ENCODE results near the gene PDE4B.
"Not testable (repeated sequence)": the region's sequence is repeated elsewhere in the genome, so short reads cannot be mapped to it uniquely, and the experiment has no call there.

Gene PDE4B

GRCh38 chr1:66048011-66048410 is 255.3 kb downstream of the PDE4B start:
- DNase-seq, result no peak

GRCh38 chr1:66050123-66050522 is 257.4 kb downstream of the PDE4B start:
- DNase-seq, result peak in 11 of 58 donors; percentile 1 to 49 (median 7)

- DNase-seq, result no peak
Measured at GRCh38 chr1:66050633-66051032, 257.9 kb downstream of the PDE4B start.

GRCh38 chr1:66055092-66055491 is 262.4 kb downstream of the PDE4B start:
- no peak for DNase-seq

GRCh38 chr1:66057448-66057847 is 264.8 kb downstream of the PDE4B start:
- not testable (repeated sequence) for DNase-seq

- no peak for DNase-seq
Measured at GRCh38 chr1:66058558-66058957, 265.9 kb downstream of the PDE4B start.

- not testable (repeated sequence) for DNase-seq
Measured at GRCh38 chr1:66067219-66067618, 274.5 kb downstream of the PDE4B start.

GRCh38 chr1:66069976-66070876 is 277.5 kb downstream of the PDE4B start:
- DNase-seq, result no peak

- no peak for DNase-seq
Measured at GRCh38 chr1:66073388-66073787, 280.7 kb downstream of the PDE4B start.

- no peak for DNase-seq
Measured at GRCh38 chr1:66074147-66074546, 281.5 kb downstream of the PDE4B start.

GRCh38 chr1:66078412-66078811 is 285.7 kb downstream of the PDE4B start:
- no peak for DNase-seq

GRCh38 chr1:66083003-66083402 is 290.3 kb downstream of the PDE4B start:
- no peak for DNase-seq

GRCh38 chr1:66084442-66084841 is 291.7 kb downstream of the PDE4B start:
- DNase-seq, result no peak

GRCh38 chr1:66085600-66085999 is 292.9 kb downstream of the PDE4B start:
- no peak for DNase-seq

GRCh38 chr1:66088787-66089186 is 296.1 kb downstream of the PDE4B start:
- no peak for DNase-seq

GRCh38 chr1:66090859-66091457 is 298.3 kb downstream of the PDE4B start:
- DNase-seq, result peak in 1 of 58 donors; percentile 2

GRCh38 chr1:66095190-66095589 is 302.5 kb downstream of the PDE4B start:
- no peak for DNase-seq

GRCh38 chr1:66100959-66101358 is 308.3 kb downstream of the PDE4B start:
- not testable (repeated sequence) for DNase-seq

GRCh38 chr1:66104076-66104475 is 311.4 kb downstream of the PDE4B start:
- not testable (repeated sequence) for DNase-seq

GRCh38 chr1:66108624-66109023 is 315.9 kb downstream of the PDE4B start:
- DNase-seq, result no peak

- no peak for DNase-seq
Measured at GRCh38 chr1:66112744-66113400, 320.2 kb downstream of the PDE4B start.

- DNase-seq, result no peak
Measured at GRCh38 chr1:66119148-66119547, 326.5 kb downstream of the PDE4B start.

All from anterior cingulate cortex (tissue), 58 donors.